NCI-H128 (cell line): ENCODE results near the gene SIRT6.
"Not testable (repeated sequence)": the region's sequence is repeated elsewhere in the genome, so short reads cannot be mapped to it uniquely, and the experiment has no call there.

ENCODE experiments used
- DNase-seq: peaks from one replicate; lab custom pipeline; 2025; ENCODE audit not compliant: unreplicated experiment; lab: John Stamatoyannopoulos, UW

SIRT6 gene

GRCh38 chr19:4138445-4138844 lies 43.9 kb downstream of the SIRT6 start:
- no peak for DNase-seq

GRCh38 chr19:4136680-4137088 lies 45.7 kb downstream of the SIRT6 start:
- DNase-seq = no peak

GRCh38 chr19:4135386-4135785 lies 47.0 kb downstream of the SIRT6 start:
- not testable (repeated sequence) for DNase-seq

GRCh38 chr19:4134351-4134750 lies 48.0 kb downstream of the SIRT6 start:
- no peak for DNase-seq

- no peak for DNase-seq
Measured at GRCh38 chr19:4130744-4131438, 51.5 kb downstream of the SIRT6 start.

- DNase-seq = not testable (repeated sequence)
Measured at GRCh38 chr19:4129050-4129449, 53.3 kb downstream of the SIRT6 start.

GRCh38 chr19:4127322-4127721 lies 55.0 kb downstream of the SIRT6 start:
- not testable (repeated sequence) for DNase-seq

- DNase-seq = no peak
Measured at GRCh38 chr19:4124638-4125037, 57.7 kb downstream of the SIRT6 start.
